ENCODE measurements around the gene CABP7. TPM values are rescaled to one million over a fixed set of nuclear protein-coding genes. Genes with fewer than 3 reads are reported as not detected.

Gene CABP7
- total RNA-seq, 1 experiment from 2014 or later: not detected

DNA sequence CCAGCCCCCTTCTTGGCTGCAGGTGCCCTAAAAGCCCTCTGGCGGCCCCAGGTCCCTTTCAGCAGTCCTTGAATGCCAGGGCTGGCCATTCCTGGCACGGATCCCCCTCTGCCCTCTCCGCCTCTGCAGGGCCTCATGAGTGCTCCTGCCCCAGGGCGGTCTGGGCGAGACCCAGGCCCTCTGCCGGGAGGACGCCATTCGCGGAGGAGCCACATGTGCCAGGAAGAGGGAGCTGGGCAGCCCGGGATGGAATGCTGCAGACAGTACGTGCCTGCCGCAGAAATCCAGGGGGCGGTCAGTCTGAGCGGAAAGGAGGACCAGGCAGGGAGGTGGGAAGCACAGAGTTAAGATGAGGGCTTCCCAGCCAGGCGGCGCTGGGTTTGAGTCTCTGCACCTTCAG is 2.8 kb downstream of the CABP7 start:
- DNase-seq (ENCODE audit: low read depth): no peak

DNA sequence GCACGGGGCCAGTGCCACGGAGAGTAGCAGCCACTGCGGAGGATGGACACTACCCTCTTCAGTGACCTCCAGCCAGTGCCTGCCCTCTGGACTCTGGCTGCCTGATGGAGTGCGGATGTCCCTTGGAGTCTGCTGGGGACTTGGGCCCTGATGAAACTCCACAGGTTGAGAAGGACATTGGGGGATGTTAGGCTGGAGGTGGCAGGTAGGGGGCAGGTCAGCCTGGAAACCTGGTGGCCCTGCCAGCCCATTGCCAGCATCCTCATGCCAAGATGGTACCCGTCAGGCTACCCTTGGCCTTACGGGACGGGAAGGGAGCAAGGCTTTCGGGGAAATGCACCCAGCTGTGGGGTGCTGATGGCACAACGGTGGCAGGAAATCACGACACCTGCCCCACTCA is 4.0 kb downstream of the CABP7 start:
- DNase-seq (ENCODE audit: low read depth): no peak

DNA sequence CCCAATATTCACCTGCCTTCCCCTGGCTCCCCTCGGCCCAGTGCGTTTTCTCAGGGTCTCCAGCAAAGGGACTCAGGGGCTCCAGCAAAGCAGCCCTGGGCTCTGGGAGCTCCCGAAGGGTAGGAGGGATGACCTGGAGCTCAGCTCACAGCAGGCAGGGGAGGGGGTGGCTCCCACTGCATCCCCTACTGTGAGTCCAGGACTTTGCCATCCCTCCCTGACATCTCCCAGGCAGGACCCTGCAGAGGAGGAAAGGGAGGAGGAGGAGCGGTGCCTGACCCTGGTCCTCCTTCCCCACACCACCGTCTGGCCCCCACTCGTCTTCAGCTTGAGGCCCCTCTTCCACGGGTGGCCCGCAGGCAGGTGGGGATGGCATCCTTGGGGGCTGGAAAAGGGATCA is 5.0 kb downstream of the CABP7 start:
- no peak for DNase-seq (ENCODE audit: low read depth)

DNA sequence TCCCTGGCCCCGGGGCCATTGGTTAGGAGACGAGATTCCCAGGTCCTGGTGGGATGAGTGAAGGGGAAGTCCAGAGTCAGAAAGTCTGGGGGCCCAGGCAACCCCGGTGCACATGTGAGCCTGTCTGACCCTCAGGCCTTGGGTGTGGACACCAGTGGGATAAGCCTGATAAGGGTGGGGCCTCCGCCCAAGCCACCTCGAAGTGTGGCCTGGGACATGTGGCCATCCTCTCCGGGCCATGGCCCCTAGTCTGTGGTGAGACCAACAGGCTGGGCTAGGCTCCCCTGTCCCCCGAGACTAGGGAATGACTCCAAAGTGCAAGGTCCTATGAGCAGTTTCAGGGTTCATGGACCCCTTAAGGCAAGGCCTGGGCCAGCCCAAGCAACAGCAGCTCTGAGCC is 6.3 kb downstream of the CABP7 start:
- no peak for DNase-seq (ENCODE audit: low read depth)

DNA sequence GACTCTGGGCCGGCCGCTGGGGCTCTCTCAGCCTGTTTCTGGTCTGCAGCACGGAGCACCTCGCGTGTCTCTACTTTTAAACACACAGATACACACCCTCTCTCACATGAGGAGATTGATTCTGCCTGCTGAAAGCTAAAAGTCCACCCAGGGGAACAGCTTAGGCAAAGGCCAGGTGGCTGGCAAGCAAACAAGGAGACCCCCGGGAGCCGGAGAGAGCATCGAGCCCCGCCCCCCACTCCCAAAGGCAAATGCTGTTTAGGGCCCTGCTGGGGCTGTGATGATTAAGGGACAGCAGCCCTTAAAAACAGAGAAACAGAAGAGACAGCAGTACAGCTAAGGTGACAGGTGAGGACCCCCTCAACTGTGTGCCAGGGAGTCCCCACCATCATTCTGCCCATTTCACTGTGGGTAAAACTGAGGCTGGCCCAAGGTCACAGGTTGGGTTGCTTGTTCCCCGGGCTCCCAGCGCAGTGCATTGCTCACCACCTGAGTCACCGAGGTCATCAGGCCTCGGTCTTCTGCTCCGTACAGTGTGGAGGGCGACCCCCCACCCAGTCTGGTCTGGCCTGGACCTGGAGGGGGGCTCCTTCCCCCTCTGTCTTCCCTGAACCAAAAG is 6.8 kb downstream of the CABP7 start:
- DNase-seq (ENCODE audit: low read depth): no peak

DNA sequence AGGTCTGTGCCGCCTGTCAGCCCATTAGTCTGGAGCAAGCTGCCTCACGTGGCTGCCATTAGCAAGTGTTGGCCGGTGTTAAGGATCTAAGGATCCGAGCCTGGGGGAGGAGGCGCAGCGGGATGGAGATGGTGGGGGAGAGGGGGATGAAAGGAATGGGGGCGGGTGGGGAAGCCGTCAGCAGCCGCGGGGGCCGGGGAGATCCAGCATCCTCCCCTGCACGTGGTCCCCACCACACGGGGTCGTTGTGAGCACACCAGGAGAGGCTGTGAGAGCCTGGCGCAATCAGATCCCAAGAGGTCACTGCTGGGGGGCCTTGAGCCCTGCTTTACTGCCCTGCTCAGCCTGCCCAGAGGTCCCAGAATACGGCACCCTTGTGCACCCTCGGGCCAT is 7.3 kb downstream of the CABP7 start:
- DNase-seq (ENCODE audit: low read depth): peak; percentile 43

DNA sequence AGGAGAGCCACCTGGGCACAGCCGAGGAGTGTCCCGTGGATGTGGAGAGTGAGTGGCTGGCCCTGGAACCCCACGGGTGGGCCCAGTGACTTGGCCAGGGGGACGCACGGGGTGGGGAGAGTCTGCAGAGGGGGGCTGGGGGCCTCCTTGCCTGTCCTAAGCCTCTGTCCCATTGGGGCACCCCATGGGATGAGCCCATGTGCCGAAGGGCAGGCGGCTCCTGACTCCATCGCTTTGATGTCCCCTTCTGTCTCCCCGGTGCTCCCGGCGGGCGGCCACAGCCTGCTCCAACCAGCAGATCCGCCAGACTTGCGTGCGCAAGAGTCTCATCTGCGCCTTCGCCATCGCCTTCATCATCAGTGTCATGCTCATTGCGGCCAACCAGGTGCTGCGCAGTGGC is 9.4 kb downstream of the CABP7 start:
- DNase-seq (ENCODE audit: low read depth): no peak

DNA sequence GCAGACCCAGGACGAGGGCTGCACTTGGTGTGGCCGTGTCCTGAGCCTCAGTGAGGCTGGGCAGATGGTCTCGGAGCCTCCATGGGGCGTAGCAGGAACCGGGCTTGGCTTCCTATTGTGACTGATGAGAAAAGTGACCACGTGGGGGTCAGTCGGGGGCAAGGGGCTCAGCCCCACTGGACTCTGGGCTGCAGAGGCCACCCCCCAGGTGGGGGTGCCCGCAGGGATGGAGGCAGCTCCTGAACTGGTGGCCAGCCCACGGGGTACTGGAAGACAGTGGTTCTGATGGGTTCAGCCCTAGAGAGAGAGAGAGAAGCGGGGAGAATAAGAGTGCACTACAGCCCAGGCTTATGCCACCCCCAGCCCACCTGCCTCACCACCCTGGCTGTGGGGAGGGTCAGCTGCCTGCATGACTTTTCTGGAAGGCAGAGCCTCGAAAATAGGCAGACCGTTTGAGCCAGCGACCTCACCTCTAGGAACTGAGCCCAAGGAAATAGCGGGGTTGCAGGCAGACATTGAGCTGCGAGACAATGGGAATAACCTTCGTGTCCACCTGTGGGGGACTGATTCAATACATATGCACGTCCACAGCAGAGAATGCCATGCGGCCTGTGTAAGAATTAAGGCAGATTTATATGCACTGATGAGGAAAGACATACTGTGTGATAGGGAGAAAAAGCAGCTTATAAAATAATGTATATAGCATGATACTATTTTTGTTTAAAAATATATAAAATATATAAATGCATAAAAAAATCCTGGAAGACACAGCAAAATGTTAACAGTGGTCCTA is 11.5 kb downstream of the CABP7 start:
- no peak for DNase-seq (ENCODE audit: low read depth)

DNA sequence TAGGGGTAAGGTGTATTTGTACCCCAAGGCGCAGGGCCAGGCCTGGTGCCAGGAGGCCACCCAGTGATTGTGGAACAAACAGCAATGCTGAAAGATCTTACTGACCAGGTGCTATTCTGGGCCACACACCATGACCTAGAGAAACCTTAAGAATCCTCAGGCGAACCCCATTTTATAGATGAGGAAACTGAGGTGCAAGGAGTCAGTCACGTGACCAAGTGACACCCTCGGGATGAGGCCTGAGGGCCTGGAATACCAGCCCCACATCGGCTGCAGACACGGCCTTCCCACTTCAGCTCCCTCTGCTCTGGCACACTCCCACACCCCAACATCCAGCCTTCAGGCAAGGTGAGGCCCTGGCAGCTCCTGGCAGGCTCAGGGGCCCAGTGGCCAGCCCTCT is 13.1 kb downstream of the CABP7 start:
- DNase-seq (ENCODE audit: low read depth): no peak

DNA sequence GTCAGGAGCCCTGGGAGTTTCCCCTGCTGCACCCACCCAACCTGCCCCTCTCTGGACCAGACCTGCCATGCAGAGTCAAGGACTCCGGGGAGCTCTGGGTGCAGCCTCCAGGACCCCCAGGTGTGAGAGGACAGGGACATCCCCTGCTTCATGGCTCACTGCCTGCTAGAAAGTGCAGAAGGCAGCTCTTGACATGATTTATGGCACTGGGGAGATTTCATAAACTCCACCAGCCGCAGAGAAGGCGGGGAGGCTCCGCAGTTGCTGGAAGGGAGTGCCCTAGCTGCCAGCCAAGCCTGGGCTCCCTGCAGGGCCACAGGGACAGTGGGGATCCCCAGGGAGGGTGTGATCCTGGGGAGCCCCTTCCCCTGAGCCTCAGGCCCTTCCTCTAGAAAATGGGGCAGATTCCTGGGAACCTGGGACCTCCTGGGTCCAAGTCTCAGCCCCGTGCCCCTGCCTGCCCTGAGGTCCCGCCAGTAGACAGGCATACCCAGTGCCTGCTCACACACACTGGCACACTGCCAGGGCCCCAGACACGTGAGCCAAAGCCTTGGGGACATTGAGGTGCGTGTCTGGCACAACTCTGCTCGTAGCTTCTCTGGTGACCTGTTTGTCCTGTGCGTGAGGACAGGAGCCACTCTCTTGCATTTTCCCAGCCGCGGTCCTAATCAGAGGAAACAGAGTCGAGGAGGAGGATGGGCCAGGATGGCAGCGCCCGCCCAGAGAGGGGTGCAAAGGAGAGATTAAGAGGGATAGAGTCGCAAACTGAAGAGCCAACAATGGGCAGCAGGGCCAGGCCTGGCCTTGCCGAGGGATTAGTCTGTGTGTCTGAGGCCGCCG is 13.8 kb downstream of the CABP7 start:
- DNase-seq (ENCODE audit: low read depth): no peak

DNA sequence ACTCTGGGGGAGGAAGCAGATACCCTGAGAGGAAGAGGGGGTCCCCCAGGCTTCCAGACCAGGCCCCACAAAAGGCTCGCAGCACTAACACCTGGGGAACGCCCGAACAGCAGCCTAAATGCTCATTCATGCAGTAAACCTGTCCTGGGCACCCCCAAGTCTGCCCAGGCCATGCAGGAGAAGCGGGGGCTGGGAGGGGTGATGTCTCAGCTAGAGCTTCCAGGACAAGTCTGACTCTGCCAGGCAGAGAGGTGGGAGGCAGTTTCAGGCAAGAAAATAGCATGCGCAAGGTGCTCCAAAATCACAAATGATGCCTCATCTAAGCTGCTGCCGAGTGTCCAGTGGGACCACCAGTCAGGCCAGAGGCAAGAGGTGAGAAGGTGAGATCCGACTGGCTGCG is 14.6 kb downstream of the CABP7 start:
- no peak for DNase-seq (ENCODE audit: low read depth)

DNA sequence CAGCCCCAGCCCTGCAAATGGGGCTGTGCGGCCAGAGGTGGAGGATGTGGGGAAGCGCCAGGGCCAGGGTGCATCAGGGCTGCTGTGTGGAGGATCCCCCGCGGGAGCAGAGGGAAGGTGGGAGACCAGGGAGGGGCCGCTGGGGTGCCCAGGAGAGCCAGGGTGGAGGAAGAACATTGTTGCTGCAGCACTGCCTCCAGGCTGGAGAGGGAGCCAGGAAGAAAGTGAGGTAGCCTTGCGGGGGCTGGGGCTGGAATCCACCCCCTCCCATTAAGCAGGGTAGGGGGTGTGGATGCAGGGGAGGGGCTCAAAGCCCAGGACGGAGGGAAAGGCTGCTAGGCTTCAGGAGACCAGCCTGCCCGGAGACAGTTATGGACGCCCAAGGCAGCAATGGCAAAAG is 15.0 kb downstream of the CABP7 start:
- DNase-seq (ENCODE audit: low read depth): no peak

DNA sequence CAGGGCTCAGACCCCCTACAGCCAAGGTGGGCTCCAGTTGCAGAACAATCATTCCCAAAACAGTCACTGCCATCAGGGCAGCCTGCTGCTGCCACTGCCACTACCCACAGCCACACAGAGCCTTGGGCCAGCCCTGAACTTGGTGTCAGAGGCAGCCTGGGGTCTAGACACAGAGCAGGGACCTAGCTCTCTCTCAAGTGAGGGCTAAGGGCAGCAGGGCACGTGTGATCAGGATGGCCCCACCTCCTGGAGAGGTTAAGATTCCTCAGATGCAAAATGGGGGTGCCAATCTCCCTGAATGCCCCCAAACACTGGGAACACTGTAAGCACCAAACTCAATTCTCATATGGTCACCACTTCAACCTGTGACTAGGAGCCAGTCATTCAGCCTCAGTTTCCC is 15.6 kb downstream of the CABP7 start:
- DNase-seq (ENCODE audit: low read depth): no peak

DNA sequence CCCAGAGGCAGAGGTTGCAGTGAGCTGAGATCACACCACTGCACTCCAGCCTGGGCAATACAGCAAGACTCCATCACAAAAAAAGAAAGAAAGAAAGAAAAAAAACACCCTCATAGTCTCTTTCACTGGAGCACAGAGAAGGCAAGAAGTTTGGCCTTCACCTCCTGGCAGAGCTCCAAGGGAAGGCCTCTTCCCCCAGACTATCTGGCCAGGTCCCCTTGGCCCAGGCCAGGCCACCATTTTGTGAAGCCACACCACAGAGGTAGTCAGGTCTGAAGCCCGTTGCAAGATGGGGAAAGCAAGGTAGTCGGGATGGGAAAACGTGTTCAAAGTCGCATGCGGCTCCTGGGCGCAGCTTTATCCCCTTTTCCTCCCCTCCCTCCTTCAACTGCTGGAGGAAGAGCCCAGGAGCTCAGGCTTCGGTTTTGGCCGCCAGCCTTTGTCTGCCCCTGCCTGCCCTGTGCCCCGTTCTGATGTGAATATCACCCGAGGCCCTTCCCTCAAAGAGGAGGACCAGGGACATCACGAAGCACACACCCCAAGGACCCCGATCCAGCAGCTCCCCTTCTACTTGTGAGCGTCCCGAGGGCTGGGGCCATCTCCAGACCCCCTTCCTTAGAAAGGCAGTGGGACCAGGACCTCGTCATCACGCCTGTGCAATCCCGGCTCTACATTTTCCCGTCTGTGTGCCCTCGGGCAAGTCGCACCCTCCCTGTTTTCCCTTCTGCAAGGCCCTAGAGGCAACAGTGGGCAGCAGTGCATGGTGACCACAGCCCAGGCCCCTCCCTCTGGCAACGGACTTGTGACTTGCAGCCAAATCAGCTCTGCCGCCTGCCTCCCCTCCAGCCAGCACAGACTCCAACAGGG is 17.7 kb downstream of the CABP7 start:
- DNase-seq (ENCODE audit: low read depth): no peak

DNA sequence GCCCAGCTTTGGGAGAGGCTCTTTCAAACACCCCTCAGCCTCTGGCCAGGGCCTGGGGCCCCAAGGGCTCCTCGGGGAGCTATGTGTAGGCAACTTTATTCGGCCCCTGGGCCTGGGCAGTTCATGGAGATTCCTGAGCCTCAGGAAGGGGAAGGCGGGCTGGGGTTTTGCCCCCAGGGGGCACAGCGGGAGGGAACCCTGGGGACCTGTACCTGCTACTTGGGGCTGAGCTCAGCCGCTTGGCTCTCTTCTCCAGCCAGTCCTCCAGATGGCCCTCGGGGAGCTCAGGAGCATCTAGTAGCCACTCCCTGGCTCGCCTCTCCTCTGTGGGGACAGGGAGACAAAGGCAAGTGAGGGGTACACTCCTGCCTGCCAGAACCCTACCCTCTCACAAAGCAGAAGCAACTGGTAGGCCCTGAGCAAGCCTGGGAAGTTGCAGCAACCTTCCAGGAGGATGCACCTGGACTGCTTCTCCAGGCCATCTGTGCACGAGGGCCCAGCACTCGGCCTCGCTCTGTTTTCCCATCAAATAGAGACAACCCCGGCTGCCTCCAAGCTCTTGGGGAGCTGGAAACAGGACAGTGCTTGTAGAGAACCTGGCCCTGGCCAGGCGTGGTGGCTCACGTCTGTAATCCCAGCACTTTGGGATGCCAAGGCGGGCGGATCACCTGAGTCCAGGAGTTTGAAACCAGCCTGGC is 18.5 kb downstream of the CABP7 start:
- DNase-seq (ENCODE audit: low read depth): no peak

DNA sequence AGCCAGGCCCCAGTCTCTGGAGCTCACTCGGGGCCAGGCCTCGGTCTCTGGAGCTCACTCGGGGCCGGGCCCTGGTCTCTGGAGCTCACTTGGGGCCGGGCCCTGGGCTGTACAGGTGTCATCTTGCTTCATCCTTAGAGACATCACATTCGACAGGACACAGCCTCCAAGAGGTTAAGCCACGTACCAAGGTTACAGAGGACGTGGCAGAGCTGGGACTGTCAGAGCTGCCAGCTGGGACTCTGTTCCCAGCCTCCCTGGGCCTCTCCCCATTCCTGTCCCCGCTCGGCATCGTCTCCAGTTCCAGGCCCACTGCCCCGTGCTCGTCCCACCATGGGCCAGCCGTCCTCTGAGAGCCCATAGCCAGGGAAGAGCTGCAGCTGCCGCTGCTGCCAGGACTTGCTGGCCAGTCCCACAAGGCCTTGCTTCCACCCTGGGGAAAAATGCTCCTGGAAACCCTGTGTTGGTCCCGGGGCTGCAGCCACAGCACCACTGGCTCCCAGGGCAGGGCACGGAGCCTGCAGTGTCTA is 19.6 kb downstream of the CABP7 start:
- no peak for DNase-seq (ENCODE audit: low read depth)

DNA sequence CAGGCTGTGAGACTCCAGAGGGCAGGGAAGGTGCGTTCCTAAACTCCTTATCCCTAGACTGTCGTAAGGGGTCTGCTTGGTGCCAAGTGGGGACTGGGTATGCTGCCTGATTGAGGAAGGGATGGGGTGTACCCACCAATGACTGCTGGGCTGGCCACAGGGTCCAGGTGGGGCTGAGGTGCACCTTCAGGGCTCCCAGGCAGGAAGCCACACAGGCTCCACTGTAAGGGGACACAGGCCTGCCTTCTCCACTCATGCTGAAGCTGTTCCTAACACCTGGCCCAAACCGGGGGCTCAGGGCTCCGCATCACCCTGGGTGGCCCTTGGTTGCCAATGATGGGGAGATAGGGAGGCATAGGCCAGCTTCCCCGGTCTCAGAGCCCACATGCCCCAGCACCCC is 20.4 kb downstream of the CABP7 start:
- no peak for DNase-seq (ENCODE audit: low read depth)

DNA sequence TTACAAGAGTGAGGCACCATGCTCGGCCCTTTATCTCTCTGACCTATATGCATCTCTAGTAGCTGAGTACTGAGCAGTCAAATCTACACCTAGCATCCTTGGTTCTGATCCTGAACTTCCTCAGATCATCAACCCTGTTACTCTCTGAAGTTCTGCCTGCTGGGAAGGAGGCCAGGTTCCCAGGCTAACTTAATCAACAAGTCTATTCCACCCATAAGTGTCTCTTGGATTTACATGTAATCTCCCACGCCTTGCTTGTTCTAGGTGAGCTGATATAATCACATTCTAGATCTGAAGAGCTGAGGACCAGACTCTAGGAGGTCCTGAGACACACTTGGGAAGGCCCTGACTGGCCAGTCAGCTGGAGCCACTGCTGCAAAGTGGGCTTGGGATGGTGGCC is 22.1 kb downstream of the CABP7 start:
- no peak for DNase-seq (ENCODE audit: low read depth)

DNA sequence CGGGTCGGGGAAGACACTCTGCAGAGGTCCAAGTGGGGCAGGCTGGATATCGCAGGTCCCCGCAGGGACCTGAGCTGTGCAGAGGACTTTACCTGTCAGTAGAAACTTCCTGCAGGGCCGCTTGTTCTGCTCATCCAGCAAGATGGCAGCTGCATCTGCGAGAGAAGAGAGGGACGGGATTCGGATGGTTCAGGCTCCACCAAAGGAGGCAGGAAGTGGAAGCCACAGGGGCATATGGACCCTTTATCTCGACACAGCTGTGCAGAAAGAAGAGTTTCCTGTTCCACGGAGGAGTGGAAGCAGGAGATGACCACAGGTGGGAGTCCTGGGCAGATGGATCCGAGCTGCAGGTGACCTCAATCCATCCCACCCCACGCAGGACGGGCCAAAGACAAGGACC is 22.5 kb downstream of the CABP7 start:
- DNase-seq (ENCODE audit: low read depth): no peak

DNA sequence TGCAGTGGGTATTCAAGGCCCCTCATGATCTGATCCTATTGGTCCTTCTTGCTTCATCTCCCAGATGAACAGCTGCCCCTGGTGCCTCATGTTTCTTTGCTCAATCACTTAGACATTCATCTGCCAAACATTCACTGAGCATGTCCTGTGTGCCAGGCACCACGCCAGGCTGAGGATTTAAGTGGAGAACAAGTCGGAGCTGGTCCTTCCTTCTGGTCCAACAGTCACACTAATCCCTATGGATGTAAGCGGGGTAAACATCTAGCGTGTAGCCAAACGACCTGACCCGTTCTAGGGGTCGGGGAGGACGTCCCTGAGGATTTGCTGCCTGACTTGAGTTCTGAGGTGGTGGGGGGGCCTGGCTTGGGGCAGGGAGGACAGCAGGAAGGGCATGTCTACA is 25.1 kb downstream of the CABP7 start:
- DNase-seq (ENCODE audit: low read depth): peak; percentile 97

DNA sequence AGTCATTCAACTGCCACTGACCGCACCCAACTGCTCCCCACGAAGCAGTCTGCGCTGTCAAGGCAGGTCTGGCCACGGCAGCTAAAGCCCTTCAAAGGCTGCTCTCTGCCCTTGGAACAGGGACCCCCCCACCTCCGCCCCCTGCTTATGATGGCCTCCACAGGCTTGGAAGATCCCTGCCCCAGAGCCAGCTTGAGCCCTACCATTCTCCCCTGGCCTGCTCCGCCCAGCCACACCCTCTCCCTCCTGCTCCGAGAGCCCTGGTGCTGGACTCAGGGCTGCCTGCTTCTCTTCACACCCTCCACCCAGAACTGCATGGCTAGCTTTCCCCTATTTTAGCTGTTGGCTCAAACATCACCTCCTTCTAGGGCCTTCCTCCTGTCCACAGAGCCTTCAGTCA is 28.0 kb downstream of the CABP7 start:
- no peak for DNase-seq (ENCODE audit: low read depth)
